Erythroblast (primary cell): ENCODE data around the gene FKRP.

ENCODE experiments used
- DNase-seq, 2 experiments: peaks; one replicate each; lab custom pipeline; 2025; lab: John Stamatoyannopoulos, UW
- GATA1 ChIP-seq: IDR thresholded peaks from 2 replicates; pipeline ENCODE4 v1.6.1; 2011; ENCODE audit warnings: low read depth, mild to moderate bottlenecking, control low read depth, low read length, moderate library complexity
- POLR2A ChIP-seq: IDR thresholded peaks from 2 replicates; pipeline ENCODE4 v1.6.1; 2011; ENCODE audit warnings: mild to moderate bottlenecking, low read length

Gene FKRP

DNA sequence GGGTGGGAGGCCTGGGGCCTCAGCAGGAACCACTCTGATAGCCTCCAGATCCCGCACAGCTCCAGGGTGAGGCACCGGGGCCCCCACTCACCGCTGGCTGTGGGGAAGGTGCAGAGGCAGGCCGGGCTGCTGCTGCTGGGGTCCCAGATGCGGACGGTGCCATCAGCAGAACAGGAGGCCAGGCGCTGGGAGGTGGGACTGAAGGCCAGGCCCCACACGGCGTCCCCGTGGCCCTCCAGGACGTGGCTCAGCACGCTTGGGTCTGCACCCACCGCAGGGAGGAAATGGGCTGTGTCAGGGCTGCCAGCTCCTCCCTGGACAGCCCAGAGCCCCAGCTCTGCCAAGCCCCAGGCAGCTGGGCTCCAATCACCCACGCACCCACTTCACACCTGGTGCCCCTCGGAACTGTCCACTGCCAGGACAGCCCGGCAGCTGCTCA lies 22.8 kb upstream of the FKRP start:
- DNase-seq = no peak
- TF ChIP-seq POLR2A = no peak
- TF ChIP-seq GATA1 = no peak

DNA sequence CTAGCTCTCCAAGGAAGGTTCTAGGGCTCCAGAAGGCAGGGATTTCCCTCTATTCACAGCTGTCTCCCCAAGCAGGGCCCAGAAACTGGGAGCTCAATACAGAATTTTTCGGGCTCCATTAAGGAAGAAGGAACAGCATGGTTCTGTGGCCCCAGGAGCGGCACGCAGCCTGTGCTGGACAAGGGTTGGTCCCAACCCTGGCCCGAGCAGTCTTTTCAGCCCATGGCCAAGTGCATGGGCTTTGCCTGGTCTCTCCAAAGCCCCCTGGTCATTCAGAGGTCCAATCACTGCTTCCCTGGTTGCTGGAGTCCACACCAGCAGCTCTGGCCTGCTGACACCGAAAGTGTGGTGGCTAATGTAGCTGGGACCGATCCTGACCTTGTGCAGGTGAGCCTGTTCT lies 22.4 kb upstream of the FKRP start:
- no peak for TF ChIP-seq GATA1
- no peak for TF ChIP-seq POLR2A
- DNase-seq = no peak

DNA sequence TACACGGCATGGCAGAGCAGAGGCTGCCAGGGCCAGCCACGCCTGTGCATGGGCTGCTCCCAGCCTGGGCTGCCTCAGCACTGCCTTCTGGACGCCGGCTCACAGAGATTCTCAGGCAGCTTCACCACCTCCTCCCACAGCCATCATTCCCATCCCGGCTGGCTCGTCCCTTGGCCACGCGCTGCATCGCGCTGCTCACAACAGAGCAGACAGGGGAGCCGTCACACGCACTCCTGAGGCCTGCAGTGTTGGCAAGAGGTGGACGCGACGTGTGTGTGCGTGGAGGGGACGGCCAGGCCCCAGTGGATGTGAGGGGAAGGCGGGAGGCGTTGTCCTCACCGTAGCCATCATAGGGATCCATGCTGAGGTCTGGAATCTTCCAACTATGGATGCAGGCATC lies 21.4 kb upstream of the FKRP start:
- no peak for DNase-seq
- TF ChIP-seq POLR2A (no peak), GATA1 (no peak)

DNA sequence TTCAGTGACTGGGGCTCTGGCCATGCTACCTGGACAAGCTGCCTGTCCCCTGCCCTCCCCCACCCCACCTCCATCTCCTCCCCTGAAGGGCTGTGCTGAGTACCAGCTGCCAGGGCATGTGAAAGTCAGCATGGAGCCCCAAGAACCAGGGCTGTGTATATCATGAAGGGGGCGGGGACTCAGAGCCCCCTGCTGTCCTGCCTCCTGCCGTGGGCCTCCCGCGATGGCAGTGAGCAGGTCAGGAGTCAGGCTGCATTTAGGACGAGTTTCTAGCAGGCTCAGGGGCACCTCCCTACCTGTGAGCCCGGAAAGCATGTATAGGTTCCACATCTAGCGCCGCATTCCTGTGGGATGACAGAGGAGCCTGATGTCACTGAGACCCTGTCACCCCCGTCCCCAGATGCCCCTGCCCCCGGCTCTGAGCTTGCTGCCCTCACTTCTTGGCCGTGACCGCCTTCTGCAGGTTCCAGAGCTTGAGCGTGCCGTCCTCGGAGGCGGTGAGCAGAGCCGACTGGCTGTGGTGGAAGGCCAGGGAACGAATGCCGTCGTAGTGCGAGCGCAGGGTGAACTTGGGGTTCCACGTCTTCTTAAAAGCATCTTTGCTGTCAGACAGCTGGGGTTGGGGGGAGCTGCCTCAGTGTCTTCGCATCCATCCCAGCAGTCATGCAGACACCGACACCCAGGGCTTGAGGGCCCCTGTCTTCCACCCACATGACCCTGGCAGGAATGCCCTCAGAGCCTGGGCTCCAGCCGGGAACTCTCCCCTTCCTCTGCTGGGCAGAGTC lies 20.6 kb upstream of the FKRP start:
- no peak for DNase-seq
- no peak for TF ChIP-seq GATA1

DNA sequence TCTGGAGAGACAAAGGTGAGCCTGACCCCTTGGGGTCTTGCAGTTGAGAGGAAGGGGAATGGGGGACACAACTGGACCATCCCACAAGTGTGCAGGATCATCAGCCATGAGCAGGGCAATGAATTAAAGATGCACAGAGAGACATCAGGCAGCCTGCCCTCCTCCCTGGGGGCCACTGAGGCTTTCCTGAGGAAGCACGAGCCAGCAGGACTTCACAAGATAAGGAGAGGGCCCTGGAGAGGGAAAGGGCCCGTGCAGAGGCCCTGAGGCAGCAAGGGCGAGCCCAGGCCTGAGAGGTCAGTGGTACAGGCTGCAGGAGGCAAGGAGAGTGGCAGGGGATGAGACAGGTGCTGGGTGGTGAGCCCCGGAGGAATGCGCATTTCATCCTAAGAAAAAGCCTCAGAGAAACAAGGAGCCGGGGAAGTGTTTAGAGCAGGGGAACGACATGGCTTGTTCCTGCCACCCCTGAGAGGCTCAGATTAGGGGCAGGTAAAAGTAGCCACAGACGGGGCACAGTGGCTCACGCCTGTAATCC lies 19.9 kb upstream of the FKRP start:
- no peak for TF ChIP-seq GATA1
- no peak for TF ChIP-seq POLR2A
- no peak for DNase-seq

DNA sequence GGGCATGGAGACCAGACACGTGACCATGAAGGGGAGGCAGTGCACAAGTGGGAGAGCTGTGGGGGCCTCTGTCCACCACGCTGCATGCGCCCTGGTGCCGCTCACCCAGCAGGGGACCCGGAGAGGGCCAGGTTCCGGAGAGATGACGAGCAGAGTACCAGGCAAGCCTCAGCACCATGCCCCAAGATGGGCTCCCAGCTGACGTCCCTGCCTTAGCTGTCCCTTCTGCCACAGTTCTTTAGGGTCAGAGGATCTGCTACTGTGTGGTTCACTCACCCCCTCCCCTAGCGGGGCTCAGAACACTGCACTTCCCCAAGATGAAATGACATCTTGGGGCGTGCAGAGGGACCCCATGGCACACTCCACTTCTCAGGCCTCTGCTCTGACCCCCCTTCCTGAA lies 19.3 kb upstream of the FKRP start:
- no peak for DNase-seq
- no peak for TF ChIP-seq POLR2A
- TF ChIP-seq GATA1 = no peak

DNA sequence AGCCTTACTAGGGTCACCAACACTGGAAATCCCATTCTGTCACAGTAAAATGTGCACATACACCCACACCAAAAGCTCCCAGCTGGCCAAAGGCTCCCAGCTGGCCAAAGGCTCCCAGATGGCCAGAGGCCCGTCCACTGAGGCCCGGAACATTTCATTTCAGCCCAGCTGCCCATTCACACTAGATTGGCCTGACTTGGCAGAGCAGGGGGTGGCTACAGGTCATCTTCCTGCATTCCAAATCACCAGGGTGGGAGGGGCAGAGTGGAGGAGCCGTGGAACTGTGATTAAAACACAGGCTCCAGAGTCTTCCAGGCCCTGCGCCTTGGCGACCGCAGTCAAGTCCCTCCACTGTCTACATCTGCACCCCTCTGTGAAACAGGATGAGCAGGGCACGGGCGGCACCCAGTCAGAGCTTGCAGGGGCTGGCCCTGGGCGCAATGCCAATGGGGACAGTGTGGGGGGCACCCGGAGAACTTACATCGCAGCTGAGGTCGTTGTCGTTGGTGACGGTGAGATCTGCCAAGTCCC lies 18.8 kb upstream of the FKRP start:
- TF ChIP-seq POLR2A (no peak), GATA1 (no peak)

DNA sequence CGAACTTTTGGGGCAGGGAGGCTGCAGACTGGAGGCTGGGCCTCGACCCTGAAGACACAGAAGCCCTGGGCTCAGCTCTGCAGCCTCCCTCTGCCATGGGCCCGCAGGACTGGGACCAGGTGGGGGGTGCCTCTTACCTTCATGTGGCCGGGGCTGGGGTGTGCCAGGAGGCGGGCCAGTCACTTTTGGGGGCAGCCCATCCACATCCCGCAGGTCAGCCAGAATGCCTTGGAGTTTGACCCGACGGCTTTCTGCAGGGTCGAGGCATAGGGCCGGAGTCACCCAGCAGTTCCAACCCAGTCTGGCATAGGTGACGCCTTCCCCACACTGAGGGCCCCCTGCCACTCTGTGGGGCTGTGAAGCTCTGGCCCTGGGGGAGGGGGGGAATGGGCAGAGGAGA lies 18.1 kb upstream of the FKRP start:
- DNase-seq = no peak
- TF ChIP-seq POLR2A = no peak
- TF ChIP-seq GATA1 = no peak

More for the DNA sequence above, 18.8 kb upstream of the FKRP start:
- no peak for DNase-seq

DNA sequence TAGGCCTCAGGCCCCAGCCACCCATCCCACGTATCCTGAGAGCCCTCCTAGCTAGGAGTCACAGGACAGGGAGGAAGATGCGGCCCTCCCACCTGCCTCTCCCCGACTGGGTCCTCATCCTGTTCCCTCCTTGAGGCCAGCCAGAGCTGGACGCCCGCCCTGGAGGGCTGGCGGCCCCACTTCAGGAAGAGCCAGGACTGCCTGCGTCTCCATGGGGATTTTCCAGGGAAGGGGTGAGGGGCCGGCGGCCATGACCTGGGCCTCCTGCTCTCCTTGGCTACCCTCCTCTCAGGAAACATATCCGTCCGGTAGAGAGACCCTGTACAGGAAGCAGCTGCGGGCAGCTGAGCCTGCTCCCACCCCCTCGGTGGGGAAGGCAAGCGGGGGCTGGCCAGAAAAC lies 17.6 kb upstream of the FKRP start:
- TF ChIP-seq POLR2A (no peak), GATA1 (no peak)
- no peak for DNase-seq

DNA sequence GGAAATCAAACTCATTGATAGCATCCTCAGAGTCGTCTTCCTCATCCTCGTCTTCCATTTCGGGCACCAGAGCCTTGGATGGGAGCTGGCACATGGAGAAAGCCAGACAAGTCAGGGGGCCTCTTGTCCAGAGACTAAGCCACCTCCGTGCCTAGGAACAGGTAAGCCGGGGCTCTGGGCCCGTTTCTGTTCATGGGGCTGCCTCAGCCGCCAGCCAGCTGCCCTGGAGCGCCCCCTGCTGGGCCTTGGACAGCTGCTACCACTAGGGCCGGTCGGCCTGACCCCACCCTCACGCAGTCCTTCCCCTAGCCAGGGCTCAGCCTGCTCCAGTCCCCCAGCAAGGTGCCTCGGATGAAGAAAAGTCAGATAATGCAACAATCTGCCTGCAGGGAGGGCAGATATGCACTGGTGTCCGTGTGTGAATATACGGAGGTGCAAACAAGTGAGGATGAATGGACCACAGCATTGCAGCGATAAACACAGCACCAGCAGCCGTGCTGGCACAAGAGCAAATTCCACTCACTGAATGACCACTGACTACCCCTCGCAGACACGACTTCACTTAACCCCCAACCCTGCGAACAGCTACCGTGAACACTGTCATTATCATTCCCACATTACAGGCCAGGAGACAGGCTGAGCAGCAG lies 17.0 kb upstream of the FKRP start:
- DNase-seq = peak; percentile 78 to 89
- TF ChIP-seq GATA1 = no peak
- TF ChIP-seq POLR2A = no peak

DNA sequence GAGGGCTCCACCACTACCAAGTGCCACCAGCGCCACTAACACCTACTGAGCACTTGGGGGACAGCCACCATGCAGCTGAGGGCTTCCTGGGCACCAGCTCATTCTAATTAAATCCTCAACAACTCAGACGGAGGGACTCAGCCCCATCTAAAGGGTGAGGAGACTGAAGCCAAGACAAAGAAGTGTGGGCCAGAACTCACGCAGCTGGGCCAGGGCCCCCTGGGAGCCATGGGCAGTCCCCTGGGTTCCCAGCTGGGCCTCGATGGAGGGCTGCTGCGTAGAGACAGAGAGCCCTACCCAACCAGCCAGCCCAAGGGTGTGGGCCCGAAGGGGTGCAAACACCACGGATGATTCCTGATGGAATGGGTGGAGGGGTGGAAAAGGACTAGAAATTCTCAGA lies 16.2 kb upstream of the FKRP start:
- DNase-seq = no peak
- no peak for TF ChIP-seq GATA1
- TF ChIP-seq POLR2A = no peak

DNA sequence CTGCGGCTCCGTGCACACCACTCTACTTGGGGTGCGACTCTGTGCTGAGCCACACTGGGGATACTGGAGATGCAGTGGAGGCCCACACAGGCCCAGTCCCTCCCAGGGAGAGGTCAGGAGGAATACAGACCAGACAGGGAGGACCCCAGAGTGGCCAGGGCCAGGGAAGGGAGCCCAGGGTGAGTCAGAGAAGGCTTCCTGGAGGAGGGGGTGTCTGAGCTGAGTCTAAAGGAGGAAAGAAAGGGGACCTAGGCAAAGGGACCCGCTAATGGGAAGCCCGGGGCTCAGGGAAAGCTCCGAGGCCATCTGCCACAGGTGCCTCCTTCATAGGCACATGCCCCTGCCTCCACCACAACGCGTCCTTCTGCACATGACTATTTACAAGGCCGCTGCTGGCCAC lies 15.7 kb upstream of the FKRP start:
- TF ChIP-seq POLR2A (no peak), GATA1 (no peak)
- no peak for DNase-seq

DNA sequence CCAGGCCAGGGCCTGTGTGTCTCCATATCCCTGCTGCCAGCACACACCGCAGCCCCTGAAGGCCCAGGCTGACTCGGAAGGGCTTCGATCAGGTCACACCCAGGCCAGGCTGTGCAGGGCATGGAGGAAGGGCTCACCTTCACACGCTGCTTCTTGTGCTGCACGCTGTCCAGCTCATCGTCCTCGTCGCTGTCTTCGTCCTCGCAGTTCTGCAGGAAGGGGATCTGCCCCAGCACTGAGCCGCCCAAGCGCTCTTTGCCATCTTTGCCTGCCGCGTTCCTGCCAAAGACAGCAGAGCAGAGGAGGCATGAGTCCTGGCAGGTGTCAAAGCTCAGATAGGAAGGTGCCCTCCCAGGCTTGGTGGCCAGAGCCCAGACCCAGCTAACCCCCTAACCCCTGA lies 15.3 kb upstream of the FKRP start:
- DNase-seq = no peak
- no peak for TF ChIP-seq POLR2A
- no peak for TF ChIP-seq GATA1

DNA sequence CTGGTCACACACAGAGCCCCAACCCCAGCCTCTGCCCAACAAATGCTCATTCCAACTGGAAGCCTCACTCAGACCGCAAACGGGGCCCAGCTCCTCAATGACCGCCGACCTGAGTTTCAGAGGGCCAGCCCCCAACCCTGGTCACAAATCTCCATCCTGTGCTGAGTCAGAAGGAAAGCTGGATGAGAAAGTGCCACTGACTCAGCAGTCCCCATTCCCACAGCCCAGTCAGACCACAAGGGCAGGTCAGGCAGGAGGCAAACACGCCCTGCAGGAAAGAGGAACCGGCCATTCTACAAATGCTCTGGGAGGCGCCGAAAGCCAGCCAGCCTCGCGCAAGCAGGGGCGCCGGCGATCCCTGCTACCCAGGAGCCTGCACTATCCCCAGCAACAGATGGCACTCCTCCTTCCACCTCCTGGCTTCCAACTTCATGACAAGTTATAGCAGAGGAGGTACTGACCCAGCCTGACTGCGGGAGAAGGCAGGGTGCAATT lies 14.8 kb upstream of the FKRP start:
- peak in 1 of 2 experiments; percentile 40 for DNase-seq
- TF ChIP-seq GATA1 (no peak), POLR2A (no peak)

DNA sequence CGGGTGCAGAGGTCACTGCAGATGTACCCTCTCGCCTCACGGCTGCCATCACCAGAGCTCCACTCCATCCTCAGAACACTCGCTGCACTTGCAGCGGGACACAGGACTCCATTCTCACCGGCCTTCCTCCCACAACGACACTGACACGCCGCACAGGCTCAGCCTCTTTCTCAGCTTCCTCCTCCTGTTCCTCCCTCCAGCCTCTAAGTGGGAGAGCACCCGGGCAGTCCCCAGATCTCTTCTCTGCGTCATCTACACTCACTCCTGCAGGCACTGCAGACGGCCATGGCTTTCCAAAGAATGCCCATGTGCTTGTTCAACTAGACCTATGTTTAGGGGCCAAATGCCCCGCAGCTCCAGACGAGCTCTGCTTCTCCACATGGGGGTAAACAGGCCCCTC lies 14.3 kb upstream of the FKRP start:
- DNase-seq = no peak

More for the DNA sequence above, 14.3 kb upstream of the FKRP start:
- TF ChIP-seq POLR2A (no peak), GATA1 (no peak)
